H1 (cell line): ENCODE measurements around the gene MAP2K1. TPM values are rescaled to one million over a fixed set of nuclear protein-coding genes. Genes with fewer than 3 reads are reported as not detected.
A peak's percentile ranks its signal among the peaks of the same experiment; 100 is the strongest.

ENCODE experiments used
- BRCA1 ChIP-seq: IDR thresholded peaks from 2 replicates; pipeline ENCODE4 v1.6.1; 2012; ENCODE audit warnings: low read depth, low read length, improper control_type of control experiment
- CBX5 ChIP-seq: fragments of 300-800, 300-1000 bp; sonication (generic); IDR thresholded peaks from 2 replicates; pipeline ENCODE4 v1.7.1; 2016; ENCODE audit warnings: antibody characterized with exemption, low read length, low read depth
- CEBPB ChIP-seq: IDR thresholded peaks from 2 replicates; pipeline ENCODE4 v1.6.1; 2012; ENCODE audit warnings: low read depth, low read length
- CTBP2 ChIP-seq: IDR thresholded peaks from 2 replicates; pipeline ENCODE4 v1.7.0; 2011; ENCODE audit warnings: borderline replicate concordance, mild to moderate bottlenecking, moderate library complexity, mixed read lengths, low read length; ENCODE audit not compliant: insufficient read depth, insufficient read length
- EP300 ChIP-seq, 2 experiments: IDR thresholded peaks; 1 replicate in 1 of 2; 2 replicates in 1 of 2; pipeline ENCODE4 v1.6.1; 2011 to 2012; ENCODE audit warnings: low read depth in 2 of 2, low read length in 2 of 2, mild to moderate bottlenecking in 2 of 2, borderline replicate concordance in 1 of 2, inconsistent platforms in 1 of 2, moderate library complexity in 1 of 2
- EZH2 ChIP-seq: fragments of 200-600 bp; sonication (generic); IDR thresholded peaks from 2 replicates; pipeline ENCODE4 v1.7.1; 2012; ENCODE audit warnings: low read depth, mild to moderate bottlenecking, moderate library complexity, low read length, inconsistent platforms; ENCODE audit not compliant: severe bottlenecking
- NANOG ChIP-seq: IDR thresholded peaks from 2 replicates; pipeline ENCODE4 v1.6.1; 2011; ENCODE audit warnings: low read length, low read depth, mild to moderate bottlenecking, inconsistent platforms; ENCODE audit not compliant: insufficient read depth, poor library complexity, severe bottlenecking
- POLR2AphosphoS5 ChIP-seq: IDR thresholded peaks from 2 replicates; pipeline ENCODE4 v1.6.1; 2011; ENCODE audit warnings: low read depth, low read length
- POU5F1 ChIP-seq: IDR thresholded peaks from 2 replicates; pipeline ENCODE4 v1.6.1; 2011; ENCODE audit warnings: low read depth, mild to moderate bottlenecking, low read length, moderate library complexity
- RNF2 ChIP-seq: fragments of 200-900, 300-1000 bp; sonication (generic); IDR thresholded peaks from 2 replicates; pipeline ENCODE4 v1.7.1; 2016; ENCODE audit warnings: borderline replicate concordance, low read depth, mild to moderate bottlenecking, antibody characterized with exemption, low read length; ENCODE audit not compliant: poor library complexity, severe bottlenecking; ENCODE audit errors: missing control alignments
- SAP30 ChIP-seq: fragments of 300-600 bp; sonication (generic); IDR thresholded peaks from 2 replicates; pipeline ENCODE4 v1.7.1; 2012; ENCODE audit warnings: low read length, moderate library complexity, mild to moderate bottlenecking, inconsistent platforms; ENCODE audit not compliant: insufficient read depth, insufficient replicate concordance
- SRF ChIP-seq: IDR thresholded peaks from 2 replicates; pipeline ENCODE4 v1.6.1; 2011; ENCODE audit warnings: mild to moderate bottlenecking, low read depth, low read length, moderate library complexity
- SUZ12 ChIP-seq: fragments of 200-600 bp; sonication (generic); IDR thresholded peaks from 2 replicates; pipeline ENCODE4 v1.6.1; 2012; ENCODE audit warnings: mild to moderate bottlenecking, inconsistent platforms, low read length, moderate library complexity, mixed read lengths
- TBP ChIP-seq: IDR thresholded peaks from 2 replicates; pipeline ENCODE4 v1.6.1; 2011; ENCODE audit warnings: low read depth, low read length, improper control_type of control experiment
- TCF12 ChIP-seq: IDR thresholded peaks from 2 replicates; pipeline ENCODE4 v1.6.1; 2011; ENCODE audit warnings: low read depth, mild to moderate bottlenecking, low read length
- YY1 ChIP-seq: IDR thresholded peaks from 2 replicates; pipeline ENCODE4 v1.6.1; 2011; ENCODE audit warnings: low read depth, mild to moderate bottlenecking, low read length
- polyA plus RNA-seq, 7 experiments: library from polyadenylated mRNA; depleted of rRNA in 3 of 7; stranded (reverse) in 5 of 7; unstranded in 2 of 7; fragments of >200 nt in 5 of 7; fragments of 200-250 nt in 2 of 7; gene quantifications; 1 replicate in 5 of 7; 2 replicates in 1 of 7; 4 replicates in 1 of 7; pipeline versions ENCODE4 v1.2.1 to v1.2.3, GENCODE V29; 2011 to 2013; ENCODE audit warnings: missing spikeins in 2 of 7, mixed read lengths in 2 of 7
- total RNA-seq: library from RNA; stranded (reverse); fragmentation: NEBNext Ultra II Directional; extraction: Animal tissue kit (Norgen Biotek cat#: 25700); gene quantifications from 2 replicates; pipeline ENCODE4 v1.2.1, GENCODE V29; 2021
- TF ChIP-seq, protein P1 (sequence below): IDR thresholded peaks from 2 replicates; pipeline ENCODE4 v1.6.1; 2011; ENCODE audit warnings: low read length, improper control_type of control experiment
- TF ChIP-seq, protein P2 (sequence below), 3 experiments: IDR thresholded peaks; 1 replicate in 2 of 3; 2 replicates in 1 of 3; pipeline versions ENCODE4 v1.5.1 to v1.6.1; 2011; ENCODE audit warnings: low read length in 3 of 3, mild to moderate bottlenecking in 3 of 3, inconsistent platforms in 2 of 3, low read depth in 1 of 3, moderate library complexity in 1 of 3; ENCODE audit not compliant: insufficient read depth in 1 of 3; ENCODE audit errors: control extremely low read depth in 1 of 3

MAP2K1 gene
- total and polyA plus RNA-seq, 2 of the 8 experiments (the other 6 are each of a cell fraction or from before 2014, with no cell fraction given), result 54.7 to 78.2 TPM

DNA sequence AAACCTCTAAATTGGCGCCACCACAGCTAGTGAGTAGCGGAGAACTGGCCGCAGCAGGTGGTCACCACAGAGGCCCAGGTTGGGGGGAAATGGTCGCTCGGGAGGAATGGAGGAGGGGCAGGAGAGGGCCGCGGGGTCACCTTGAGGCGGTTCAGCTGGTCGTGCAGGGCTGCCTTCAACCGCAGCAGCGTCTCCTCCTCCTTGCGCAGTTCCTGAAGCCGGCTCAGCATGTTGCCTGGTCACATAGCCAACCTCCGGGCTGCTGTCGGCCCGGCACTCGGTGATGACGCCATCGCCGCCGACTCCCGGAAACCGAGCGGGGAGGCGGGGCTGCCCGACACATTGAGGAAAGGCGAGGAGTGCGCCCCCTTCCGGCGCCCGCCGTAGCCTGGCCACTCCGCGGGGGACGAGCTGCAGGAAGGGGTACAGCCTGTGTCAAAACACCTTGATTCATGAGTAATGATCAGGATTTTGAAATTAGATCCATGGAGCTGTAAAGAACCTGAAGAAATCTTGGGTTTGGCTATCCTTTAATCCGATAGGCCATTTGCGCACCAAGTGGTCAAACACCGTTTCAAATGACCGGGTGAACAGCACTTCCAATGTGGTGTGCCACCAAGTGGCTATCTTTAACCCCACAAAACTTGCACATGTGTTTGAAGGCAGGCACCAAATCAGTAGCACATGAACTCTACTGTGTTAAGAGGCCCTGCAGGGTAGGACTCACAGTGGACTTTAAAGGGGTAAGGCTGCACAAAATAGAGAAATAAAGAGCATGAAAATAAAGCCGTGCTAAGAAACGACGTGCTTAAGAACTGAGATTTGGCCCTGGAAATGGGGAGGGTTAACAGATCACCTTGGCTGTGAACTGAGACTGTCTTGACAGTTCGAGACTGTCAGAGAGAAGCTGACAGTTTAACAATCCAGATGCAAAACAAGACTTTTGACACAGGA lies 111.1 kb downstream of the MAP2K1 start, which contains the start of gene SNAPC5 (continued):
- TF ChIP-seq, protein P1, sequence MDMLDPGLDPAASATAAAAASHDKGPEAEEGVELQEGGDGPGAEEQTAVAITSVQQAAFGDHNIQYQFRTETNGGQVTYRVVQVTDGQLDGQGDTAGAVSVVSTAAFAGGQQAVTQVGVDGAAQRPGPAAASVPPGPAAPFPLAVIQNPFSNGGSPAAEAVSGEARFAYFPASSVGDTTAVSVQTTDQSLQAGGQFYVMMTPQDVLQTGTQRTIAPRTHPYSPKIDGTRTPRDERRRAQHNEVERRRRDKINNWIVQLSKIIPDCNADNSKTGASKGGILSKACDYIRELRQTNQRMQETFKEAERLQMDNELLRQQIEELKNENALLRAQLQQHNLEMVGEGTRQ, result no peak
- TF ChIP-seq TCF12 (0 out of 2 replicates have a peak, but pooled peaks have one; percentile 64), CBX5 (no peak), BRCA1 (no peak), TBP (peak; percentile 57; the same call in 1 of the 2 replicates), SRF (peak; percentile 74), POLR2AphosphoS5 (peak; percentile 91), POU5F1 (no peak), NANOG (no peak), RNF2 (no peak), YY1 (peak; percentile 6; the same call in 1 of the 2 replicates), EP300 (IDR thresholded peaks at IDR 0.05; ENCODE audit: borderline replicate concordance in 1 of 2, low read depth in 2 of 2, low read length in 2 of 2) (no peak; a peak in 1 of 3 replicates), CEBPB (no peak; the same call in 1 of the 2 replicates), SAP30 (peak; percentile 31), SUZ12 (no peak), EZH2 (no peak), CTBP2 (no peak)
- TF ChIP-seq, protein P2, sequence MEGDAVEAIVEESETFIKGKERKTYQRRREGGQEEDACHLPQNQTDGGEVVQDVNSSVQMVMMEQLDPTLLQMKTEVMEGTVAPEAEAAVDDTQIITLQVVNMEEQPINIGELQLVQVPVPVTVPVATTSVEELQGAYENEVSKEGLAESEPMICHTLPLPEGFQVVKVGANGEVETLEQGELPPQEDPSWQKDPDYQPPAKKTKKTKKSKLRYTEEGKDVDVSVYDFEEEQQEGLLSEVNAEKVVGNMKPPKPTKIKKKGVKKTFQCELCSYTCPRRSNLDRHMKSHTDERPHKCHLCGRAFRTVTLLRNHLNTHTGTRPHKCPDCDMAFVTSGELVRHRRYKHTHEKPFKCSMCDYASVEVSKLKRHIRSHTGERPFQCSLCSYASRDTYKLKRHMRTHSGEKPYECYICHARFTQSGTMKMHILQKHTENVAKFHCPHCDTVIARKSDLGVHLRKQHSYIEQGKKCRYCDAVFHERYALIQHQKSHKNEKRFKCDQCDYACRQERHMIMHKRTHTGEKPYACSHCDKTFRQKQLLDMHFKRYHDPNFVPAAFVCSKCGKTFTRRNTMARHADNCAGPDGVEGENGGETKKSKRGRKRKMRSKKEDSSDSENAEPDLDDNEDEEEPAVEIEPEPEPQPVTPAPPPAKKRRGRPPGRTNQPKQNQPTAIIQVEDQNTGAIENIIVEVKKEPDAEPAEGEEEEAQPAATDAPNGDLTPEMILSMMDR (IDR thresholded peaks at IDR 0.05; ENCODE audit: control extremely low read depth in 1 of 3, insufficient read depth in 1 of 3, low read depth in 1 of 3, low read length in 3 of 3), result peak; percentile 78 to 93 (median 90)
